GM13977 (cell line): ENCODE results near the gene KHNYN.
"Not testable (repeated sequence)": the region's sequence is repeated elsewhere in the genome, so short reads cannot be mapped to it uniquely, and the experiment has no call there.

ENCODE experiments used
- DNase-seq: peaks from one replicate; pipeline ENCODE4 v3.0.0; 2012; ENCODE audit warnings: low spot score
- CTCF ChIP-seq: IDR thresholded peaks from 2 replicates; pipeline ENCODE4 v1.5.1; 2012; ENCODE audit warnings: mild to moderate bottlenecking, control low read depth; ENCODE audit not compliant: insufficient read depth; ENCODE audit errors: extremely low read depth, missing control alignments
- in situ Hi-C: fragments of 300-500 bp; cut with MboI; formaldehyde crosslinking; loops from one replicate; pipeline ENCODE4 v1.12.0; 2022; ENCODE audit warnings: low sequenced_read_pairs, low pct_unique_long_range_greater_than_20kb, mixed read lengths, inconsistent platforms; ENCODE audit not compliant: unreplicated experiment

KHNYN gene

GRCh38 chr14:24481622-24482324, 52.0 kb downstream of the KHNYN start:
- in situ Hi-C loops, result no loop called here
- DNase-seq, result peak; percentile 84
- TF ChIP-seq CTCF, result peak; percentile 92

GRCh38 chr14:24482699-24483303, 53.0 kb downstream of the KHNYN start:
- DNase-seq, in situ Hi-C loops: not testable (repeated sequence)

- in situ Hi-C loops, result no loop called here
- no peak for DNase-seq
- TF ChIP-seq CTCF, result no peak
These were observed 54.0 kb downstream of the KHNYN start for GRCh38 chr14:24483604-24484252.
